HL-60 (cell line): ENCODE data around the gene TSC22D3.
"Not testable (repeated sequence)": the region's sequence is repeated elsewhere in the genome, so short reads cannot be mapped to it uniquely, and the experiment has no call there.

Source experiments
- DNase-seq, 2 experiments: peaks; one replicate each; pipeline ENCODE4 v3.0.0-alpha.2; 2010 to 2020; ENCODE audit warnings: low read depth in 1 of 2, low spot score in 1 of 2
- H3K27ac ChIP-seq: fragments of 250-450 bp; sonication (Bioruptor Pico); replicated peaks from 2 replicates; pipeline ENCODE4 v1.5.1; 2020; ENCODE audit warnings: mild to moderate bottlenecking, moderate library complexity
- H3K27me3 ChIP-seq: fragments of 250-450 bp; sonication (Bioruptor Pico); 2 replicates; pipeline ENCODE4 v1.5.1; 2021; ENCODE audit warnings: mild to moderate bottlenecking, moderate library complexity; ENCODE audit not compliant: insufficient read depth, poor library complexity, severe bottlenecking
- H3K4me3 ChIP-seq: replicated peaks from 2 replicates; pipeline ENCODE4 v1.5.1; 2011; ENCODE audit warnings: mild to moderate bottlenecking, control low read depth, low read length; ENCODE audit not compliant: insufficient read depth
- CTCF ChIP-seq: IDR thresholded peaks from one replicate; pipeline ENCODE4 v1.5.1; 2011; ENCODE audit warnings: low read length, control low read depth, inconsistent platforms; ENCODE audit not compliant: insufficient read depth
- GABPA ChIP-seq: IDR thresholded peaks from 2 replicates; pipeline ENCODE4 v1.6.1; 2012; ENCODE audit warnings: low read depth
- POLR2AphosphoS5 ChIP-seq: IDR thresholded peaks from 2 replicates; pipeline ENCODE4 v1.6.1; 2012; ENCODE audit warnings: low read depth
- REST ChIP-seq: IDR thresholded peaks from 2 replicates; pipeline ENCODE4 v1.6.1; 2012; ENCODE audit warnings: low read depth; ENCODE audit not compliant: insufficient replicate concordance
- SPI1 ChIP-seq: IDR thresholded peaks from 2 replicates; pipeline ENCODE4 v1.6.1; 2012; ENCODE audit warnings: low read depth, mild to moderate bottlenecking, borderline replicate concordance

TSC22D3 gene

GRCh38 chrX:107669885-107670628, 105.5 kb downstream of the TSC22D3 start:
- Histone ChIP-seq H3K27me3 (no peaks in the 10 kb centered on the region), H3K27ac (no peak overlapping the region), H3K4me3 (no peak overlapping the region)
- no peak for DNase-seq
- TF ChIP-seq GABPA: no peak
- no peak for TF ChIP-seq POLR2AphosphoS5
- TF ChIP-seq SPI1: no peak
- no peak for TF ChIP-seq REST

GRCh38 chrX:107669261-107669660, 106.3 kb downstream of the TSC22D3 start:
- TF ChIP-seq CTCF (no peak), GABPA (no peak), POLR2AphosphoS5 (no peak), SPI1 (no peak), REST (no peak)
- Histone ChIP-seq H3K4me3 (no peak overlapping the region), H3K27me3 (no peaks in the 10 kb centered on the region), H3K27ac (no peak overlapping the region)
- no peak for DNase-seq

- H3K4me3 ChIP-seq, DNase-seq, H3K27ac ChIP-seq, H3K27me3 ChIP-seq: not testable (repeated sequence)
Observed at GRCh38 chrX:107668710-107669109, 106.9 kb downstream of the TSC22D3 start.

GRCh38 chrX:107667426-107667825, 108.2 kb downstream of the TSC22D3 start:
- no peak overlapping the region for H3K4me3 ChIP-seq
- no peak for DNase-seq
- no peak overlapping the region for H3K27ac ChIP-seq
- no peaks in the 10 kb centered on the region for H3K27me3 ChIP-seq
- TF ChIP-seq SPI1 (no peak), POLR2AphosphoS5 (no peak), GABPA (no peak), CTCF (no peak)

- no peaks in the 10 kb centered on the region for H3K27me3 ChIP-seq
- no peak overlapping the region for H3K27ac ChIP-seq
- TF ChIP-seq SPI1 (no peak), GABPA (no peak), CTCF (no peak), POLR2AphosphoS5 (no peak), REST (no peak)
- DNase-seq: no peak
- H3K4me3 ChIP-seq: no peak overlapping the region
Observed at GRCh38 chrX:107666931-107667330, 108.7 kb downstream of the TSC22D3 start.
